22Rv1 (cell line): Measurements from ENCODE around the gene TRIO.

Experiments
- H3K27ac ChIP-seq: fragments of 450-650 bp; 2 replicates; pipeline ENCODE4 v1.5.1; 2017
- ZFX ChIP-seq: fragments of 450-650 bp; IDR thresholded peaks from 2 replicates; pipeline ENCODE4 v1.6.1; 2017; ENCODE audit warnings: antibody characterized with exemption, borderline replicate concordance
- TF ChIP-seq, protein P1 (sequence below): fragments of 450-650 bp; IDR thresholded peaks from 2 replicates; pipeline ENCODE4 v1.5.1; 2017; ENCODE audit warnings: mild to moderate bottlenecking

The TRIO gene

GRCh38 chr5:14250084-14250695 lies 107.0 kb downstream of the TRIO start:
- H3K27ac ChIP-seq: no peak overlapping the region

DNA sequence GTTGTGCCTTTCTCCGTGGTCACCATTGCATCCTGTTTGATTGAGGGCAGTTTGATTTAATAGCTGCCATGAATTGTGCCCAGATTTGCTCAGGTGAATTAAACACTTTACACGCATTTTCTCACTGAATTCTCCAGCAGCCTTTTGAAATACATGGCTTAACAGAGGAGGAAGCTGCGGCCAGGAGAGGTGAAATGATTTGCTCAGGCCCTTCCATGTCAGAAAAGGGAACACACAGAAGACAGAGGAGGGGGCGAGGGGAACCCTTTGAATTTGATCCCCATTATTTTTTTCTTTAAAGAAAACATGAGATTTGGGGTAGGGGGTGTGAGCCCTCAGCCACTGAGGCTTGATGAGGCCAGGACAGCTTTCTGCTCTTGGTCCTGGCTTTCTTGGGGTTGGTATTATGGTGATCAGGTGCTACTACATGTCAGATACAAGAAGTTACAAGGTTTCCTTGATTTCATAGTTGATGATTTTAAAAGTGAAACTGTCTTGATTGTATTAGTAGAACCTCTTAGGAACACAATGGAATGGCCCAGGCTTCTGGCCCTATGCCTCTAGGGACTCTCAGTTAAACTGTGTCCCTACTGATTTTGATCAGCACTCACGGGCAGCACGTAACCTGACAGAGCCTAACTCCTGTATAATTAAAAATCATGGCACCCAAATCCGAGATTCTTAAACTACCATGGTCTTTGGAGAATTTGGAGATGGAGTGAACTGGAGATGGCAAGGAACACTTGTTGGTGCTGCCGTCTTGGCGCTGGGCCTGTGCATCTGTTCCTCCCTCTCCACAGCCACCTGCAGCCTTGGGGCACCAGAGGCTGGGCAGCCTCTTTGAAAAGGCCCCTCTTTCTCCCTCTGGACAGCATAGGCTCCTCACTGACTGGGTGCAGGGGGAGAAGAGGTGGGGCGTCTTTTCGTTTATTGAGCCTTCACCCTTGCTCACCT lies 107.9 kb downstream of the TRIO start:
- TF ChIP-seq, protein P1, sequence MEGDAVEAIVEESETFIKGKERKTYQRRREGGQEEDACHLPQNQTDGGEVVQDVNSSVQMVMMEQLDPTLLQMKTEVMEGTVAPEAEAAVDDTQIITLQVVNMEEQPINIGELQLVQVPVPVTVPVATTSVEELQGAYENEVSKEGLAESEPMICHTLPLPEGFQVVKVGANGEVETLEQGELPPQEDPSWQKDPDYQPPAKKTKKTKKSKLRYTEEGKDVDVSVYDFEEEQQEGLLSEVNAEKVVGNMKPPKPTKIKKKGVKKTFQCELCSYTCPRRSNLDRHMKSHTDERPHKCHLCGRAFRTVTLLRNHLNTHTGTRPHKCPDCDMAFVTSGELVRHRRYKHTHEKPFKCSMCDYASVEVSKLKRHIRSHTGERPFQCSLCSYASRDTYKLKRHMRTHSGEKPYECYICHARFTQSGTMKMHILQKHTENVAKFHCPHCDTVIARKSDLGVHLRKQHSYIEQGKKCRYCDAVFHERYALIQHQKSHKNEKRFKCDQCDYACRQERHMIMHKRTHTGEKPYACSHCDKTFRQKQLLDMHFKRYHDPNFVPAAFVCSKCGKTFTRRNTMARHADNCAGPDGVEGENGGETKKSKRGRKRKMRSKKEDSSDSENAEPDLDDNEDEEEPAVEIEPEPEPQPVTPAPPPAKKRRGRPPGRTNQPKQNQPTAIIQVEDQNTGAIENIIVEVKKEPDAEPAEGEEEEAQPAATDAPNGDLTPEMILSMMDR: no peak
- TF ChIP-seq ZFX: no peak

More at GRCh38 chr5:14250084-14250695, 107.0 kb downstream of the TRIO start:
- TF ChIP-seq ZFX: no peak
- TF ChIP-seq, protein P1: no peak

GRCh38 chr5:14251733-14252132 lies 108.6 kb downstream of the TRIO start:
- no peak for TF ChIP-seq ZFX
- TF ChIP-seq, protein P1: no peak
- H3K27ac ChIP-seq: no peak overlapping the region

More for the DNA sequence above, 107.9 kb downstream of the TRIO start:
- H3K27ac ChIP-seq: no peak overlapping the region

- H3K27ac ChIP-seq: no peak overlapping the region
- TF ChIP-seq, protein P1: no peak
- TF ChIP-seq ZFX: no peak
Measured at GRCh38 chr5:14252793-14253192, 109.7 kb downstream of the TRIO start.

- no peak for TF ChIP-seq ZFX
- no peak overlapping the region for H3K27ac ChIP-seq
Measured at GRCh38 chr5:14254686-14255085, 111.5 kb downstream of the TRIO start.

DNA sequence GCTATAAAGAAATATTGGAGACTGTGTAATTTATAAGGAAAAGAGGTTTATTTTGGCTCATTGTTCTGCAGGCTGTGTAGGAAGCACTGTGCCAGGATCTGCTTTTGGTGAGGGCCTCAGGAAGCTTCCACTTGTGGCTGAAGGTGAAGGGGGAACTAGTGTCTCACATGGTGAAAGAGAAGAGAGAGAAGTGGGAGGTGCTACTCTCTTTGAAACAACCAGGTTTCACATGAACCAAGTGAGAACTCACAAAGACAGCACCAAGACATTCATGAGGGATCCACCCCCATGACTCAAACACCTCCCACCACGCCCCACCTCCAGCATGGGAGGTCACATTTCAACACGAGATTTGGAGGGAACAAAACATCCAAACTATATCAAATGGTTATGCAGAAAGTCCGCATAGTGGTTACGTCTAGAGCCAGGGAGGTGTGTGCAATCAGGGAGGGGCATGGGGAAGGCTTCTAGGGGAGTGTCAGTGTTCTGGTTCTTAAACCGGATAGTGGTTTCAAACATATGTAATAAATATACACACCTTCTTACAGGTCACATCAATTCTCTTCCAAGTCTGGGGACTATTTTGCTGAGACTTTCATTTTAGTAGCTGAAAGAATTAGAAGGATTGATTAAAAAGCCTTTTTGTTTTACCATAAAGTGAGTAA lies 113.0 kb downstream of the TRIO start:
- no peak overlapping the region for H3K27ac ChIP-seq
- TF ChIP-seq, protein P1: no peak
- no peak for TF ChIP-seq ZFX

DNA sequence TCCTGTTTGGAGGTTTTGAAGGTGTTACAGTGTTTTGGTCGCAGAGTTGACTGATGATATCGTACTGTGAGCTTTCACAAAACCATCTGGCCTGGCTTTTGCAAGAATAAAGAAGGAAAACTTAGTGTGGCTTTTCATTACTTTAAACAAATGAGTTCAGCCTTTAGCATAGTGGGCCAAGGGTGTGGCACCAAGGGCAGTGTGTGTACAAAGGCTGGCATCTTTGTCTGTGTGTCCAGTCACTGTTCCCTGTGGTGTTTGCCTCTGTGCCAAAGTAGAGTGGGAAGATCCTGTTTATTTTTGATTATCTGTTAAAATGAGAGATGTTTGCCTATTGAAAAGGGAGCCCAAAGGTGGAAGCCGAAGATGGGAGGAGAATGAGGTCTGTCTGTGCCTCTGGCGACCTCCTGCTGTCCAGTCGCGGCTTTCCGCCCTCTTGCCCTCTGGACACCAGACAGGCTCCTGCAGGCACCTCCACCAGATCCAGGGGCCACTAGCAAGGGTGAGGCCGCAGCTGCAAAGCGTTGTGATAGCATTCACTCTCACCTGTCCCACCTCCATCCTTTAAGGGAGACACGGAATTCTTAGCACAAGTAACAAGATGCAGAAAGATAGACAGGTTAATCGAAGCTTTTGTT lies 113.7 kb downstream of the TRIO start:
- TF ChIP-seq, protein P1: no peak
- TF ChIP-seq ZFX: no peak
- H3K27ac ChIP-seq: no peak overlapping the region
